ENCODE results near the gene EPHA7.

DNA sequence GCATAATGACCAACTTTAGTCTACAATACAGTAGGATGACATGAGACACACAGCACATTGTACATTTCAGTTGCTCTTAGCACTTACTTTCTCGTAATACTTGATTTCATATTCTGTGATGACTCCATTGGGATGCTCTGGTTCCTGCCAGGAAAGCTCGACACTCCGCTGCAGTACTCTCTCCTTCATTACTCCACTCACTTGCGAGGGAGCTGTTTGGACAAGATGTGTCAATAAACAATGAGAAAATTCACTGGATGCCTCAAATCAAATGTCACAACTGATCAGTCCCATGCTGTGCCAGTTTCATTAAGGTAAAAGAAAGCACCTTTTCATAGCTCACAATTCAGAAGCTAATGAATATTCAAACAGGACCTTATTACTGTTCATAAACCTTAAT is 147.1 kb downstream of the EPHA7 start:
- TF ChIP-seq, protein P1, sequence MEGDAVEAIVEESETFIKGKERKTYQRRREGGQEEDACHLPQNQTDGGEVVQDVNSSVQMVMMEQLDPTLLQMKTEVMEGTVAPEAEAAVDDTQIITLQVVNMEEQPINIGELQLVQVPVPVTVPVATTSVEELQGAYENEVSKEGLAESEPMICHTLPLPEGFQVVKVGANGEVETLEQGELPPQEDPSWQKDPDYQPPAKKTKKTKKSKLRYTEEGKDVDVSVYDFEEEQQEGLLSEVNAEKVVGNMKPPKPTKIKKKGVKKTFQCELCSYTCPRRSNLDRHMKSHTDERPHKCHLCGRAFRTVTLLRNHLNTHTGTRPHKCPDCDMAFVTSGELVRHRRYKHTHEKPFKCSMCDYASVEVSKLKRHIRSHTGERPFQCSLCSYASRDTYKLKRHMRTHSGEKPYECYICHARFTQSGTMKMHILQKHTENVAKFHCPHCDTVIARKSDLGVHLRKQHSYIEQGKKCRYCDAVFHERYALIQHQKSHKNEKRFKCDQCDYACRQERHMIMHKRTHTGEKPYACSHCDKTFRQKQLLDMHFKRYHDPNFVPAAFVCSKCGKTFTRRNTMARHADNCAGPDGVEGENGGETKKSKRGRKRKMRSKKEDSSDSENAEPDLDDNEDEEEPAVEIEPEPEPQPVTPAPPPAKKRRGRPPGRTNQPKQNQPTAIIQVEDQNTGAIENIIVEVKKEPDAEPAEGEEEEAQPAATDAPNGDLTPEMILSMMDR (IDR thresholded peaks at IDR 0.05) = no peak
- TF ChIP-seq POLR2AphosphoS5 (IDR thresholded peaks at IDR 0.05) = no peak
- TF ChIP-seq POLR2A (IDR thresholded peaks at IDR 0.05) = no peak
